Neuronal stem cell (in vitro differentiated cells): ENCODE results near the gene ELMOD1.
A peak's percentile ranks its signal among the peaks of the same experiment; 100 is the strongest.

ENCODE experiments used
- DNase-seq: peaks from one replicate; pipeline ENCODE4 v3.0.0-alpha.2; 2013; ENCODE audit warnings: low spot score
- H2AFZ ChIP-seq: one replicate; pipeline ENCODE4 v1.6.1; 2013; ENCODE audit warnings: mild to moderate bottlenecking, low read length, inconsistent platforms
- H2AK5ac ChIP-seq: 2 replicates; pipeline ENCODE4 v1.6.1; 2013; ENCODE audit warnings: low read depth, mild to moderate bottlenecking, inconsistent platforms, low read length, moderate library complexity, mixed read lengths
- H2BK120ac ChIP-seq: 2 replicates; pipeline ENCODE4 v1.6.1; 2013; ENCODE audit warnings: low read depth, mild to moderate bottlenecking, inconsistent platforms, low read length, moderate library complexity, mixed read lengths
- H2BK12ac ChIP-seq: one replicate; pipeline ENCODE4 v1.6.1; 2013; ENCODE audit warnings: low read length, inconsistent platforms
- H2BK15ac ChIP-seq: 2 replicates; pipeline ENCODE4 v1.6.1; 2013; ENCODE audit warnings: mild to moderate bottlenecking, low read length, inconsistent platforms, mixed read lengths
- H2BK5ac ChIP-seq: one replicate; pipeline ENCODE4 v1.6.1; 2013; ENCODE audit warnings: inconsistent platforms, mild to moderate bottlenecking, low read length, moderate library complexity
- H3K14ac ChIP-seq: one replicate; pipeline ENCODE4 v1.6.1; 2013; ENCODE audit warnings: low read length, inconsistent platforms
- H3K18ac ChIP-seq: 2 replicates; pipeline ENCODE4 v1.6.1; 2013; ENCODE audit warnings: low read length, inconsistent platforms
- H3K23ac ChIP-seq: 2 replicates; pipeline ENCODE4 v1.6.1; 2013; ENCODE audit warnings: low read depth, mild to moderate bottlenecking, mixed read lengths, low read length, inconsistent platforms; ENCODE audit not compliant: poor library complexity
- H3K27ac ChIP-seq: replicated peaks from 3 replicates; pipeline ENCODE4 v1.5.1; 2013; ENCODE audit warnings: low read length, inconsistent platforms
- H3K27me3 ChIP-seq, 3 experiments: 2 replicates each; pipeline ENCODE4 v1.6.1; 2013; ENCODE audit warnings: low read length in 3 of 3, mild to moderate bottlenecking in 2 of 3, inconsistent platforms in 1 of 3, low read depth in 1 of 3, mixed read lengths in 1 of 3, moderate library complexity in 1 of 3; ENCODE audit not compliant: control insufficient read depth in 3 of 3, insufficient read depth in 3 of 3
- H3K36me3 ChIP-seq, 2 donors: replicated peaks in 1 of 2; 2 replicates each; pipeline ENCODE4 v1.6.1; 2013; ENCODE audit warnings: low read length in 2 of 2; ENCODE audit not compliant: control insufficient read depth in 2 of 2, insufficient read depth in 2 of 2
- H3K4ac ChIP-seq: 2 replicates; pipeline ENCODE4 v1.6.1; 2013; ENCODE audit warnings: inconsistent platforms, mild to moderate bottlenecking, low read length, moderate library complexity
- H3K4me1 ChIP-seq, 2 donors: 1 replicate in 1 of 2; 2 replicates in 1 of 2; pipeline ENCODE4 v1.6.1; 2013; ENCODE audit warnings: low read length in 2 of 2, low read depth in 1 of 2; ENCODE audit not compliant: control insufficient read depth in 2 of 2, insufficient read depth in 1 of 2
- H3K4me2 ChIP-seq: one replicate; pipeline ENCODE4 v1.6.1; 2013; ENCODE audit warnings: mild to moderate bottlenecking, low read length, inconsistent platforms; ENCODE audit not compliant: insufficient read depth, poor library complexity, severe bottlenecking
- H3K4me3 ChIP-seq, 2 donors: 2 replicates each; pipeline ENCODE4 v1.5.1; 2013; ENCODE audit warnings: low read length in 2 of 2, mild to moderate bottlenecking in 2 of 2, inconsistent platforms in 1 of 2, moderate library complexity in 1 of 2
- H3K79me1 ChIP-seq: one replicate; pipeline ENCODE4 v1.6.1; 2013; ENCODE audit warnings: low read depth, mild to moderate bottlenecking, inconsistent platforms, low read length, moderate library complexity
- H3K9ac ChIP-seq: one replicate; pipeline ENCODE4 v1.6.1; 2013; ENCODE audit warnings: mild to moderate bottlenecking, low read depth, low read length, inconsistent platforms; ENCODE audit not compliant: poor library complexity
- H3K9me3 ChIP-seq, 2 donors: replicated peaks in 1 of 2; 2 replicates each; pipeline versions ENCODE3 to v1.6.1; 2013; ENCODE audit warnings: low read length in 2 of 2, mild to moderate bottlenecking in 2 of 2, inconsistent platforms in 1 of 2, low read depth in 1 of 2, mixed read lengths in 1 of 2, moderate library complexity in 1 of 2; ENCODE audit not compliant: control insufficient read depth in 2 of 2, insufficient read depth in 1 of 2
- H4K8ac ChIP-seq: one replicate; pipeline ENCODE4 v1.6.1; 2013; ENCODE audit warnings: low read depth, mild to moderate bottlenecking, inconsistent platforms, low read length, moderate library complexity
- H4K91ac ChIP-seq: one replicate; pipeline ENCODE4 v1.6.1; 2013; ENCODE audit warnings: low read length, low read depth, mild to moderate bottlenecking, inconsistent platforms; ENCODE audit not compliant: poor library complexity
- WGBS, 2 donors: extraction: QIAGEN DNeasy Blood & Tissue Kit; methylation state at CpG; one replicate each; pipeline ENCODE4 v1.1.7; 2013; ENCODE audit warnings: missing lambda C conversion rate in 2 of 2, mixed read lengths in 1 of 2; ENCODE audit not compliant: insufficient read length in 2 of 2, insufficient replicate concordance in 1 of 2; ENCODE audit errors: extremely low coverage in 2 of 2; 5-methylcytosine and 5-hydroxymethylcytosine counted together

Gene ELMOD1

GRCh38 chr11:107592813-107593212 is 1.9 kb downstream of the ELMOD1 start:
- peaks cover 14 to 50% (median 47%) of the 10 kb centered on the region in 3 experiments for H3K27me3 ChIP-seq
- no peak overlapping the region for H3K14ac ChIP-seq
- no CpG with 5 or more reads among the region's 5 CpGs for WGBS, 2 donors
- H3K9ac ChIP-seq = no peak overlapping the region
- no peak overlapping the region for H4K8ac ChIP-seq
- no peak overlapping the region for H2BK15ac ChIP-seq
- H3K4me1 ChIP-seq = peaks cover 8 to 17% of the 10 kb centered on the region in 2 donors
- H3K9me3 ChIP-seq = peaks cover 2 to 3% of the 10 kb centered on the region in 2 donors
- H3K4ac ChIP-seq = no peak overlapping the region
- no peak overlapping the region for H3K23ac ChIP-seq
- H3K27ac ChIP-seq = no peak overlapping the region
- no peak overlapping the region for H3K18ac ChIP-seq
- H3K36me3 ChIP-seq = no peaks in the 10 kb centered on the region
- H3K79me1 ChIP-seq = no peaks in the 10 kb centered on the region
- no peak overlapping the region for H2BK5ac ChIP-seq
- H3K4me3 ChIP-seq = no peak overlapping the region
- H2AFZ ChIP-seq = peak overlapping the region; percentile 23
- H3K4me2 ChIP-seq = no peak overlapping the region
- no peak for DNase-seq
- H4K91ac ChIP-seq = no peak overlapping the region
- no peak overlapping the region for H2BK12ac ChIP-seq
- no peak overlapping the region for H2BK120ac ChIP-seq
- H2AK5ac ChIP-seq = no peak overlapping the region

GRCh38 chr11:107593951-107594350 is 3.0 kb downstream of the ELMOD1 start:
- Histone ChIP-seq H2BK15ac (no peak overlapping the region), H3K27me3 (peaks cover 14 to 47% (median 39%) of the 10 kb centered on the region in 3 experiments), H2BK5ac (no peak overlapping the region), H3K4me3 (no peak overlapping the region), H3K4me1 (peaks cover 8 to 19% of the 10 kb centered on the region in 2 donors), H3K4me2 (no peak overlapping the region), H4K91ac (no peak overlapping the region), H3K27ac (no peak overlapping the region), H3K23ac (no peak overlapping the region), H3K36me3 (no peaks in the 10 kb centered on the region), H2AK5ac (no peak overlapping the region), H3K14ac (no peak overlapping the region), H3K4ac (no peak overlapping the region), H2BK12ac (no peak overlapping the region), H3K79me1 (no peaks in the 10 kb centered on the region), H3K9ac (no peak overlapping the region), H4K8ac (no peak overlapping the region), H2BK120ac (no peak overlapping the region), H3K18ac (no peak overlapping the region), H2AFZ (no peak overlapping the region), H3K9me3 (peaks cover 2 to 3% of the 10 kb centered on the region in 2 donors)
- no CpG with 5 or more reads among the region's 4 CpGs for WGBS, 2 donors
- DNase-seq = no peak

- Histone ChIP-seq H3K14ac (no peak overlapping the region), H2BK120ac (no peak overlapping the region), H3K4me3 (no peak overlapping the region), H3K23ac (no peak overlapping the region), H3K9ac (no peak overlapping the region), H3K4me2 (no peak overlapping the region), H3K9me3 (no peaks in the 10 kb centered on the region), H3K4ac (no peak overlapping the region), H3K27me3 (peaks cover 14 to 44% (median 31%) of the 10 kb centered on the region in 3 experiments), H2AFZ (no peak overlapping the region), H3K27ac (no peak overlapping the region), H2AK5ac (no peak overlapping the region), H3K18ac (no peak overlapping the region), H3K79me1 (no peaks in the 10 kb centered on the region), H3K36me3 (no peaks in the 10 kb centered on the region), H4K8ac (no peak overlapping the region), H2BK5ac (no peak overlapping the region), H4K91ac (no peak overlapping the region), H3K4me1 (peaks cover 8 to 19% of the 10 kb centered on the region in 2 donors), H2BK12ac (no peak overlapping the region), H2BK15ac (no peak overlapping the region)
- WGBS, 2 donors = no CpG with 5 or more reads among the region's 2 CpGs
- DNase-seq = no peak
Observed at GRCh38 chr11:107594736-107595135, 3.8 kb downstream of the ELMOD1 start.

- no peak overlapping the region for H2BK5ac ChIP-seq
- no CpG with 5 or more reads among the region's 6 CpGs for WGBS, 2 donors
- H2AK5ac ChIP-seq = no peak overlapping the region
- no peak overlapping the region for H3K18ac ChIP-seq
- no peak overlapping the region for H4K91ac ChIP-seq
- H3K4ac ChIP-seq = no peak overlapping the region
- H3K79me1 ChIP-seq = no peaks in the 10 kb centered on the region
- no peak overlapping the region for H3K14ac ChIP-seq
- H3K27ac ChIP-seq = no peak overlapping the region
- no peaks in the 10 kb centered on the region for H3K9me3 ChIP-seq
- no peak overlapping the region for H2BK120ac ChIP-seq
- no peak overlapping the region for H3K4me3 ChIP-seq
- no peak for DNase-seq
- H2AFZ ChIP-seq = no peak overlapping the region
- H2BK15ac ChIP-seq = no peak overlapping the region
- H3K4me1 ChIP-seq = peaks cover 0 to 7% of the 10 kb centered on the region in 2 donors
- peaks cover 0 to 10% (median 2%) of the 10 kb centered on the region in 3 experiments for H3K27me3 ChIP-seq
- H3K4me2 ChIP-seq = no peak overlapping the region
- H3K9ac ChIP-seq = no peak overlapping the region
- no peak overlapping the region for H4K8ac ChIP-seq
- H3K36me3 ChIP-seq = no peaks in the 10 kb centered on the region
- no peak overlapping the region for H2BK12ac ChIP-seq
- H3K23ac ChIP-seq = no peak overlapping the region
Observed at GRCh38 chr11:107598225-107599139, 7.5 kb downstream of the ELMOD1 start.
